H1 (cell line): Measurements from ENCODE around the gene SMG9. TPM values are rescaled to one million over a fixed set of nuclear protein-coding genes. Genes with fewer than 3 reads are reported as not detected.

Experiments
- CTCF ChIA-PET: fragments of 300-600 bp; sonication (Branson Sonifier 250); formaldehyde crosslinking; loops from one replicate; lab custom pipeline; 2021; ENCODE audit not compliant: partially characterized antibody; lab: Charles Lee
- POLR2A ChIA-PET: fragments of 300-600 bp; sonication (Branson Sonifier 250); formaldehyde crosslinking; loops from one replicate; lab custom pipeline; 2021; ENCODE audit warnings: inconsistent platforms; ENCODE audit not compliant: partially characterized antibody; lab: Charles Lee
- DNase-seq, 2 experiments: peaks; one replicate each; pipeline versions ENCODE4 v3.0.0 to v3.0.0-alpha.2; 2010 to 2022; ENCODE audit warnings: low spot score in 2 of 2, low read depth in 1 of 2, mixed read lengths in 1 of 2
- FAIRE-seq: peaks from 2 replicates; lab custom pipeline; 2011; peaks lifted over from hg19 to GRCh38; lab: Jason Lieb, UNC
- H2AFZ ChIP-seq: 2 replicates; pipeline ENCODE4 v1.8.1; 2012; ENCODE audit warnings: low read length, inconsistent platforms
- H2AK5ac ChIP-seq: 2 replicates; pipeline ENCODE4 v1.6.1; 2013; ENCODE audit warnings: low read depth, low read length
- H2BK120ac ChIP-seq: replicated peaks from 2 replicates; pipeline ENCODE3; 2013; ENCODE audit warnings: low read depth, low read length, inconsistent platforms
- H2BK12ac ChIP-seq: 2 replicates; pipeline ENCODE4 v1.6.1; 2013; ENCODE audit warnings: low read depth, low read length
- H2BK15ac ChIP-seq: 2 replicates; pipeline ENCODE4 v1.6.1; 2013; ENCODE audit warnings: low read length
- H2BK20ac ChIP-seq: 2 replicates; pipeline ENCODE4 v1.6.1; 2013; ENCODE audit warnings: low read length
- H2BK5ac ChIP-seq: 2 replicates; pipeline ENCODE4 v1.6.1; 2013; ENCODE audit warnings: low read depth, low read length
- H3K14ac ChIP-seq: 2 replicates; pipeline ENCODE4 v1.6.1; 2013; ENCODE audit warnings: inconsistent platforms; ENCODE audit not compliant: insufficient read length
- H3K18ac ChIP-seq: 2 replicates; pipeline ENCODE4 v1.6.1; 2013; ENCODE audit warnings: low read length; ENCODE audit errors: extremely low read depth
- H3K23ac ChIP-seq: 2 replicates; pipeline ENCODE4 v1.6.1; 2013; ENCODE audit warnings: inconsistent platforms; ENCODE audit not compliant: insufficient read length
- H3K23me2 ChIP-seq: 2 replicates; pipeline ENCODE4 v1.6.1; 2013; ENCODE audit warnings: low read depth, low read length
- H3K27ac ChIP-seq: 2 replicates; pipeline ENCODE4 v1.6.1; 2011; ENCODE audit warnings: low read depth, low read length, inconsistent platforms
- H3K27me3 ChIP-seq, 4 experiments: replicated peaks in 1 of 4; 1 replicate in 1 of 4; 2 replicates in 3 of 4; pipeline versions ENCODE4 v1.6.1 to v1.8.1; 2011 to 2013; ENCODE audit warnings: low read length in 3 of 4, mild to moderate bottlenecking in 3 of 4, inconsistent platforms in 2 of 4, mixed read lengths in 2 of 4, moderate library complexity in 1 of 4; ENCODE audit not compliant: control insufficient read depth in 3 of 4, insufficient read depth in 3 of 4; ENCODE audit errors: extremely low read depth in 1 of 4
- H3K36me3 ChIP-seq, 4 experiments: 2 replicates each; pipeline versions ENCODE4 v1.6.1 to v1.8.1; 2011 to 2013; ENCODE audit warnings: mild to moderate bottlenecking in 4 of 4, low read length in 3 of 4, moderate library complexity in 2 of 4, control low read depth in 1 of 4, inconsistent platforms in 1 of 4; ENCODE audit not compliant: insufficient read depth in 4 of 4, control insufficient read depth in 2 of 4
- H3K4ac ChIP-seq: replicated peaks from 2 replicates; pipeline ENCODE3; 2013; ENCODE audit warnings: low read length, low read depth, mixed read lengths, inconsistent platforms; ENCODE audit not compliant: insufficient read length
- H3K4me1 ChIP-seq, 4 experiments: replicated peaks in 1 of 4; 1 replicate in 1 of 4; 2 replicates in 3 of 4; pipeline versions ENCODE4 v1.6.1 to v1.8.1; 2011 to 2013; ENCODE audit warnings: low read length in 3 of 4, inconsistent platforms in 2 of 4, mixed read lengths in 1 of 4; ENCODE audit not compliant: insufficient read depth in 4 of 4, control insufficient read depth in 3 of 4
- H3K4me2 ChIP-seq, 2 experiments: 2 replicates each; pipeline versions ENCODE4 v1.6.1 to v1.8.1; 2011 to 2013; ENCODE audit warnings: low read depth in 2 of 2, low read length in 2 of 2, control low read depth in 1 of 2, inconsistent platforms in 1 of 2, mild to moderate bottlenecking in 1 of 2; ENCODE audit not compliant: insufficient read depth in 1 of 2
- H3K4me3 ChIP-seq, 4 experiments: fragments of 200-600, 300-600 bp in 1 of 4; sonication (generic), shearing (Covaris generic), sonication (Bioruptor Twin) in 1 of 4; 2 replicates each; pipeline versions ENCODE4 v1.5.1 to v1.8.1; 2011 to 2016; ENCODE audit warnings: low read length in 4 of 4, low read depth in 3 of 4, control low read depth in 2 of 4, inconsistent platforms in 2 of 4, mild to moderate bottlenecking in 2 of 4, mixed read lengths in 1 of 4, moderate library complexity in 1 of 4; ENCODE audit not compliant: insufficient read depth in 2 of 4; ENCODE audit errors: extremely low read depth in 1 of 4
- H3K56ac ChIP-seq: replicated peaks from 2 replicates; pipeline ENCODE3; 2013; ENCODE audit warnings: low read depth, mild to moderate bottlenecking, mixed read lengths, low read length, inconsistent platforms; ENCODE audit not compliant: insufficient read length
- H3K79me1 ChIP-seq: 2 replicates; pipeline ENCODE4 v1.6.1; 2013; ENCODE audit warnings: low read depth, low read length, control low read depth
- H3K79me2 ChIP-seq, 2 experiments: 2 replicates each; pipeline versions ENCODE4 v1.6.1 to v1.8.1; 2012 to 2013; ENCODE audit warnings: low read length in 2 of 2, mild to moderate bottlenecking in 2 of 2, inconsistent platforms in 1 of 2; ENCODE audit not compliant: insufficient read depth in 2 of 2, control insufficient read depth in 1 of 2
- H3K9ac ChIP-seq, 4 experiments: replicated peaks in 1 of 4; 1 replicate in 1 of 4; 2 replicates in 3 of 4; pipeline versions ENCODE4 v1.6.1 to v1.8.1; 2011 to 2013; ENCODE audit warnings: low read depth in 3 of 4, low read length in 3 of 4, control low read depth in 2 of 4, mild to moderate bottlenecking in 2 of 4, moderate library complexity in 2 of 4, inconsistent platforms in 1 of 4; ENCODE audit errors: extremely low read depth in 1 of 4
- H3K9me3 ChIP-seq, 2 experiments: 2 replicates each; pipeline versions ENCODE4 v1.6.1 to v1.8.1; 2012 to 2013; ENCODE audit warnings: mild to moderate bottlenecking in 2 of 2, moderate library complexity in 2 of 2, control low read depth in 1 of 2, inconsistent platforms in 1 of 2, low read depth in 1 of 2, low read length in 1 of 2, mixed read lengths in 1 of 2; ENCODE audit not compliant: insufficient read depth in 2 of 2
- H4K20me1 ChIP-seq, 2 experiments: replicated peaks in 1 of 2; 2 replicates each; pipeline versions ENCODE3 to v1.8.1; 2011 to 2013; ENCODE audit warnings: inconsistent platforms in 2 of 2, low read length in 2 of 2, mild to moderate bottlenecking in 1 of 2; ENCODE audit not compliant: insufficient read depth in 2 of 2, control insufficient read depth in 1 of 2
- H4K5ac ChIP-seq: 2 replicates; pipeline ENCODE4 v1.6.1; 2013; ENCODE audit warnings: low read length, low read depth, mixed read lengths, inconsistent platforms; ENCODE audit not compliant: insufficient read length
- H4K8ac ChIP-seq: 2 replicates; pipeline ENCODE4 v1.8.0; 2013; ENCODE audit warnings: mild to moderate bottlenecking, moderate library complexity, low read length, inconsistent platforms; ENCODE audit not compliant: insufficient read depth; ENCODE audit errors: extremely low read depth
- H4K91ac ChIP-seq: replicated peaks from 2 replicates; pipeline ENCODE3; 2013; ENCODE audit warnings: low read length, mixed read lengths, inconsistent platforms; ENCODE audit not compliant: insufficient read length
- ASH2L ChIP-seq: fragments of 200-600, 300-600 bp; sonication (generic); IDR thresholded peaks from one replicate; pipeline ENCODE4 v1.7.1; 2017; ENCODE audit warnings: low read length
- CTBP2 ChIP-seq: IDR thresholded peaks from 2 replicates; pipeline ENCODE4 v1.7.0; 2011; ENCODE audit warnings: borderline replicate concordance, mild to moderate bottlenecking, moderate library complexity, mixed read lengths, low read length; ENCODE audit not compliant: insufficient read depth, insufficient read length
- EGR1 ChIP-seq: IDR thresholded peaks from 2 replicates; pipeline ENCODE4 v1.6.1; 2011; ENCODE audit warnings: low read depth, low read length, borderline replicate concordance
- MAFK ChIP-seq: IDR thresholded peaks from 2 replicates; pipeline ENCODE4 v1.6.1; 2012; ENCODE audit warnings: low read depth, mild to moderate bottlenecking, improper control_type of control experiment, low read length
- POLR2A ChIP-seq, 2 experiments: IDR thresholded peaks; 1 replicate in 1 of 2; 2 replicates in 1 of 2; pipeline ENCODE4 v1.6.1; 2011; ENCODE audit warnings: low read depth in 2 of 2, low read length in 2 of 2, mild to moderate bottlenecking in 2 of 2; ENCODE audit errors: control extremely low read depth in 1 of 2
- WGBS, 2 experiments: shearing (Covaris generic) in 1 of 2; methylation state at CpG; one replicate each; pipeline versions ENCODE4 v1.1.6 to v1.1.7; 2013 to 2015; ENCODE audit warnings: low lambda C conversion rate in 2 of 2, mixed read lengths in 2 of 2, inconsistent platforms in 1 of 2, low coverage in 1 of 2, missing lambda C conversion rate in 1 of 2; ENCODE audit not compliant: insufficient replicate concordance in 2 of 2, insufficient coverage in 1 of 2, insufficient read length in 1 of 2; ENCODE audit errors: extremely low coverage in 1 of 2, missing lambda C conversion rate in 1 of 2; 5-methylcytosine and 5-hydroxymethylcytosine counted together
- polyA plus RNA-seq, 7 experiments: library from polyadenylated mRNA; depleted of rRNA in 3 of 7; stranded (reverse) in 5 of 7; unstranded in 2 of 7; fragments of >200 nt in 5 of 7; fragments of 200-250 nt in 2 of 7; gene quantifications; 1 replicate in 5 of 7; 2 replicates in 1 of 7; 4 replicates in 1 of 7; pipeline versions ENCODE4 v1.2.1 to v1.2.3, GENCODE V29; 2011 to 2013; ENCODE audit warnings: missing spikeins in 2 of 7, mixed read lengths in 2 of 7
- total RNA-seq: library from RNA; stranded (reverse); fragmentation: NEBNext Ultra II Directional; extraction: Animal tissue kit (Norgen Biotek cat#: 25700); gene quantifications from 2 replicates; pipeline ENCODE4 v1.2.1, GENCODE V29; 2021

The SMG9 gene
- total and polyA plus RNA-seq, 2 of the 8 experiments (the other 6 are each of a cell fraction or from before 2014, with no cell fraction given): 20.4 to 28.7 TPM

DNA sequence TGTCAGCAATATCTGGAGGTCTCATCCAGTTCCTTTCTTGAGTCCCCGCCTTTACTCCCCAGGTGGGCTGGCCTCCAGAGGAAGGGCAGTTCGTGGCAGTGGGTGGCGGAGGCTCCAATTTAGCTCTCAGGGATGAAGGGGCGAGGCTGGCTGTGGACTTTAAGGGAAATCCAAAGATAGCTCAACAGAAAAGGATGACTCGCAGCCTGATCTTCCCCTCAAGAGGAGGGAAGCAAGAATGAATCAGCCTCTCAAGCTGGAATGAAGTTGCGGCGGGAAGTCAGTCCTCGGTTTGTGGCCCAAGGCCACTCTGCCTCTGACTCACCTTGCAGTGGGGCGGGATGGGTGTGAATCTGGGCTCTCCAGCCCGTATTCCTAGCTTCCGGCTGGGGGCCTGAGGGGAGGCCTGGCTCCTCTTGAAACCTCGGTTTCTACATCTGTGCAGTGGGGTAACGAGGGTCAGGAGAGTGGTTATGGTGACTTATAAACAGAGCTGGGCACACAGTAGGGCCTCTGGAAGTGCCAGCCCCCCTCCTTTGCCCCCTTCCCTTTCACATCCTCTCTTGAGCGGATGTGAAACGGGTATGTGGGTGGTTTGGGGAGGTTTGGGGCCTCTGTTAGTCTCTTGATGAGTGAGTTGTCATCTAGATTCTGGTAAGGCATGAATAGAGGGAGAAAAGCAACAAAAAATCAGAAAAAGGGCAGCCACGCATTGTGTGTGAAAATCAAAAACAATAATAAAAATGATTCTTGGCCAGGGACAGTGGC, 10.5 kb upstream of the SMG9 start:
- Histone ChIP-seq H2AK5ac (no peak overlapping the region), H3K27me3 (peaks cover 0 to 4% (median 0%) of the 10 kb centered on the region in 4 experiments; a peak in 2 of 7 replicates), H4K5ac (no peak overlapping the region), H3K23me2 (no peaks in the 10 kb centered on the region), H3K23ac (no peak overlapping the region), H3K79me2 (no peaks in the 10 kb centered on the region)
- no peak for FAIRE-seq
- WGBS, 2 experiments: 84% methylated on average over 16 of the region's 16 CpGs; no CpG with 5 or more reads in 1 of the 2 experiments
- no peak for TF ChIP-seq CTBP2
- TF ChIP-seq ASH2L: no peak
- no peak for TF ChIP-seq MAFK
- no peak for TF ChIP-seq EGR1
- TF ChIP-seq POLR2A (IDR thresholded peaks at IDR 0.05; ENCODE audit: control extremely low read depth in 1 of 2, low read depth in 2 of 2, low read length in 2 of 2): no peak
- TF ChIP-seq, all 59 proteins: peak for 0
- Histone ChIP-seq H4K20me1 (peaks cover 0 to 2% of the 10 kb centered on the region in 2 experiments), H4K8ac (no peak overlapping the region), H2BK15ac (no peak overlapping the region), H2BK20ac (no peak overlapping the region), H3K9me3 (no peaks in the 10 kb centered on the region), H3K56ac (no peak overlapping the region), H3K27ac (no peak overlapping the region), H4K91ac (no peak overlapping the region), H3K36me3 (no peaks in the 10 kb centered on the region), H3K14ac (no peak overlapping the region), H2BK5ac (no peak overlapping the region), H3K4ac (no peak overlapping the region), H2AFZ (no peak overlapping the region), H2BK12ac (no peak overlapping the region), H3K4me1 (peaks cover 0 to 4% (median 2%) of the 10 kb centered on the region in 4 experiments; a peak in 3 of 7 replicates), H3K9ac (no peak overlapping the region), H3K4me3 (no peak overlapping the region), H3K79me1 (no peaks in the 10 kb centered on the region), H2BK120ac (no peak overlapping the region), H3K4me2 (no peak overlapping the region), H3K18ac (no peak overlapping the region; the same call in 1 of the 2 replicates)
- no peak for DNase-seq
- POLR2A ChIA-PET: interaction anchor here (0.6 to 4.1 kb wide), 3 partner anchors 11 to 250 kb away, joined by 3 to 33 read pairs (median 3); partner anchors contain the start of gene SMG9
- CTCF ChIA-PET: interaction anchor here (0.8 to 37.0 kb wide), 9 partner anchors 9 to 1359 kb away, joined by 3 to 703 read pairs (median 6); partner anchors contain the start of genes KCNN4 and SMG9
